K562 (cell line): ENCODE measurements around the gene CXCL16. TPM values are rescaled to one million over a fixed set of nuclear protein-coding genes. Genes with fewer than 3 reads are reported as not detected.

Experiments
- BHLHE40 ChIP-seq: IDR thresholded peaks from 2 replicates; pipeline ENCODE4 v1.6.1; 2011; ENCODE audit warnings: low read length, improper control_type of control experiment
- EWSR1 ChIP-seq: fragments of 450-650 bp; IDR thresholded peaks from 2 replicates; pipeline ENCODE4 v1.6.1; 2018; ENCODE audit warnings: borderline replicate concordance, mild to moderate bottlenecking, low read depth, moderate library complexity; ENCODE audit not compliant: partially characterized antibody
- HDAC1 ChIP-seq, 2 experiments: fragments of 450-650 bp; IDR thresholded peaks; 2 replicates each; pipeline ENCODE4 v1.6.1; 2016 to 2017; ENCODE audit warnings: inconsistent platforms in 1 of 2, mild to moderate bottlenecking in 1 of 2, moderate library complexity in 1 of 2
- NONO ChIP-seq, 2 experiments: fragments of 200-400 bp in 1 of 2; fragments of 450-650 bp in 1 of 2; formaldehyde crosslinking in 1 of 2; IDR thresholded peaks; 2 replicates each; pipeline ENCODE4 v1.6.1; 2017; ENCODE audit warnings: low read depth in 2 of 2, mild to moderate bottlenecking in 2 of 2, moderate library complexity in 2 of 2, low read length in 1 of 2
- REST ChIP-seq, 2 experiments: fragments of 450-650 bp; formaldehyde crosslinking in 1 of 2; IDR thresholded peaks; 2 replicates each; pipeline versions ENCODE4 v1.4.0 to v1.6.1; 2014 to 2020; ENCODE audit warnings: mild to moderate bottlenecking in 2 of 2, borderline replicate concordance in 1 of 2, low read depth in 1 of 2
- SREBF2 ChIP-seq: sonication (generic); formaldehyde crosslinking; IDR thresholded peaks from 2 replicates; pipeline ENCODE4 v1.4.0; 2020; ENCODE audit warnings: mild to moderate bottlenecking, missing genetic modification reagents
- STAT5A ChIP-seq: IDR thresholded peaks from 2 replicates; pipeline ENCODE4 v1.6.1; 2012; ENCODE audit warnings: low read length, inconsistent platforms, borderline replicate concordance
- SUPT5H ChIP-seq: fragments of 450-650 bp; IDR thresholded peaks from 2 replicates; pipeline ENCODE4 v1.6.1; 2016
- TAF1 ChIP-seq: IDR thresholded peaks from 2 replicates; pipeline ENCODE4 v1.6.1; 2011; ENCODE audit warnings: mild to moderate bottlenecking, low read length, moderate library complexity; ENCODE audit not compliant: insufficient read depth, control insufficient read depth, severe bottlenecking; ENCODE audit errors: extremely low read depth
- ZBTB12 ChIP-seq: fragments of 250-450 bp; sonication (Bioruptor Pico); IDR thresholded peaks from 2 replicates; pipeline ENCODE4 v1.4.0; 2020
- polyA plus RNA-seq, 8 experiments: library from polyadenylated mRNA; depleted of rRNA in 4 of 8; stranded (reverse) in 5 of 8; unstranded in 3 of 8; fragments of >200 nt; fragmentation: Nextera tagmentation in 2 of 8; fragmentation: Illumina TruSeq in 1 of 8; extraction: Ambion mirVana in 2 of 8; extraction: Trizol in 1 of 8; gene quantifications; 2 replicates each; pipeline versions ENCODE4 v1.2.1 to v1.2.3, GENCODE V29; 2011 to 2014; ENCODE audit warnings: inconsistent platforms in 1 of 8, missing spikeins in 1 of 8
- total RNA-seq, 7 experiments: library from RNA; depleted of rRNA in 6 of 7; stranded (reverse); fragments of >200 nt in 6 of 7; fragmentation: Illumina TruSeq in 2 of 7; extraction: Trizol in 2 of 7; gene quantifications; 2 replicates each; pipeline versions ENCODE4 v1.2.1 to v1.2.3, GENCODE V29; 2011 to 2021; ENCODE audit warnings: low replicate concordance in 1 of 7
- TF ChIP-seq, protein P1 (sequence below): sonication (generic); formaldehyde crosslinking; IDR thresholded peaks from 2 replicates; pipeline ENCODE4 v1.8.1; 2023; ENCODE audit warnings: mild to moderate bottlenecking, missing genetic modification reagents, moderate library complexity
- TF ChIP-seq, protein P2 (sequence below): sonication (generic); formaldehyde crosslinking; IDR thresholded peaks from 2 replicates; pipeline ENCODE4 v1.8.1; 2023; ENCODE audit warnings: mild to moderate bottlenecking, missing genetic modification reagents
- TF ChIP-seq, protein P3 (sequence below): sonication (generic); formaldehyde crosslinking; IDR thresholded peaks from 2 replicates; pipeline ENCODE4 v1.8.0; 2022; ENCODE audit warnings: mild to moderate bottlenecking, missing genetic modification reagents

CXCL16 gene
- total and polyA plus RNA-seq, 9 of the 15 experiments (the other 6 are each of a cell fraction or from before 2014, with no cell fraction given) = 0.05 to 0.68 (median 0.22) TPM; not detected in 2

- peak in 1 of 2 experiments; percentile 17; a peak in 1 of 4 replicates for TF ChIP-seq NONO (IDR thresholded peaks at IDR 0.05; ENCODE audit: low read depth in 2 of 2, low read length in 1 of 2)
- TF ChIP-seq, protein P1, sequence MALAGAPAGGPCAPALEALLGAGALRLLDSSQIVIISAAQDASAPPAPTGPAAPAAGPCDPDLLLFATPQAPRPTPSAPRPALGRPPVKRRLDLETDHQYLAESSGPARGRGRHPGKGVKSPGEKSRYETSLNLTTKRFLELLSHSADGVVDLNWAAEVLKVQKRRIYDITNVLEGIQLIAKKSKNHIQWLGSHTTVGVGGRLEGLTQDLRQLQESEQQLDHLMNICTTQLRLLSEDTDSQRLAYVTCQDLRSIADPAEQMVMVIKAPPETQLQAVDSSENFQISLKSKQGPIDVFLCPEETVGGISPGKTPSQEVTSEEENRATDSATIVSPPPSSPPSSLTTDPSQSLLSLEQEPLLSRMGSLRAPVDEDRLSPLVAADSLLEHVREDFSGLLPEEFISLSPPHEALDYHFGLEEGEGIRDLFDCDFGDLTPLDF (CRISPR knock-in tag) = no peak
- TF ChIP-seq SUPT5H = no peak
- TF ChIP-seq STAT5A = peak; percentile 53; the same call in 1 of the 2 replicates
- TF ChIP-seq REST (IDR thresholded peaks at IDR 0.05; ENCODE audit: borderline replicate concordance) = peak; percentile 42; the same call in 1 of the 2 replicates
- TF ChIP-seq REST (CRISPR knock-in tag; IDR thresholded peaks at IDR 0.05; ENCODE audit: low read depth) = no peak
- TF ChIP-seq EWSR1 = no peak
- TF ChIP-seq HDAC1 (IDR thresholded peaks at IDR 0.05) = peak in 1 of 2 experiments; percentile 79; a peak in 2 of 4 replicates
- TF ChIP-seq, protein P2, sequence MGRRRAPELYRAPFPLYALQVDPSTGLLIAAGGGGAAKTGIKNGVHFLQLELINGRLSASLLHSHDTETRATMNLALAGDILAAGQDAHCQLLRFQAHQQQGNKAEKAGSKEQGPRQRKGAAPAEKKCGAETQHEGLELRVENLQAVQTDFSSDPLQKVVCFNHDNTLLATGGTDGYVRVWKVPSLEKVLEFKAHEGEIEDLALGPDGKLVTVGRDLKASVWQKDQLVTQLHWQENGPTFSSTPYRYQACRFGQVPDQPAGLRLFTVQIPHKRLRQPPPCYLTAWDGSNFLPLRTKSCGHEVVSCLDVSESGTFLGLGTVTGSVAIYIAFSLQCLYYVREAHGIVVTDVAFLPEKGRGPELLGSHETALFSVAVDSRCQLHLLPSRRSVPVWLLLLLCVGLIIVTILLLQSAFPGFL (CRISPR knock-in tag) = no peak
- TF ChIP-seq TAF1 = no peak
- TF ChIP-seq BHLHE40 = peak; percentile 99
- TF ChIP-seq, protein P3, sequence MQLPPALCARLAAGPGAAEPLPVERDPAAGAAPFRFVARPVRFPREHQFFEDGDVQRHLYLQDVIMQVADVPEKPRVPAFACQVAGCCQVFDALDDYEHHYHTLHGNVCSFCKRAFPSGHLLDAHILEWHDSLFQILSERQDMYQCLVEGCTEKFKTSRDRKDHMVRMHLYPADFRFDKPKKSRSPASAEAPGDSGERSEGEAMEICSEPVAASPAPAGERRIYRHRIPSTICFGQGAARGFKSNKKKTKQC (CRISPR knock-in tag) = no peak
- TF ChIP-seq ZBTB12 (CRISPR knock-in tag) = no peak
- TF ChIP-seq SREBF2 (CRISPR knock-in tag) = no peak
Observed at GRCh38 chr17:4721203-4722135, 18.3 kb downstream of the CXCL16 start (continued).
